HG03066 (cell line): ENCODE data around the gene CDA.

Source experiments
- ATAC-seq: cut with Tn5 transposase; IDR thresholded peaks from one replicate; pipeline ENCODE4 v1.9.1; 2021; ENCODE audit warnings: low read depth; ENCODE audit not compliant: unreplicated experiment

The CDA gene

DNA sequence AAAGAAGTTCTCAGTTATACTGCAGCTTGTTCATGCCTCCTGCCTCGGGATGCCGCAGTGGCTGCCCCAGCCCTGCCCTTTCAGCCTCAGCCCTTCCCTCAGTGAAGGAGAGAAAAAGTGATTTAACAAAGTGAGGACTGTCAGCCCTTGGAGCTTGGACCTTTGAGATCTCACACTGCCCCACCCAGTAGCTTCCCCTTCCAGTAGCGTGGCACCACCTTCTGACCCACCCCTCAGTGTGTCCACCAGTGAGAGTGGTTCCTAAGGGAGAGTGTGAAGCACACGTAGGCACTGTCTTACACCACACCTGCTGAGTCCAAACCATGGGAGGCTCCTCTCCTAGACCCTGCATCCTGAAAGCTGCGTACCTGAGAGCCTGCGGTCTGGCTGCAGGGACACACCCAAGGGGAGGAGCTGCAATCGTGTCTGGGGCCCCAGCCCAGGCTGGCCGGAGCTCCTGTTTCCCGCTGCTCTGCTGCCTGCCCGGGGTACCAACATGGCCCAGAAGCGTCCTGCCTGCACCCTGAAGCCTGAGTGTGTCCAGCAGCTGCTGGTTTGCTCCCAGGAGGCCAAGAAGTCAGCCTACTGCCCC lies at the start of gene CDA:
Gene CDA, plus strand, starts transcription at position 464 of the 592 bp plus-strand sequence. Its CDS starts 33 bp downstream, at position 497.
- no peak for ATAC-seq

DNA sequence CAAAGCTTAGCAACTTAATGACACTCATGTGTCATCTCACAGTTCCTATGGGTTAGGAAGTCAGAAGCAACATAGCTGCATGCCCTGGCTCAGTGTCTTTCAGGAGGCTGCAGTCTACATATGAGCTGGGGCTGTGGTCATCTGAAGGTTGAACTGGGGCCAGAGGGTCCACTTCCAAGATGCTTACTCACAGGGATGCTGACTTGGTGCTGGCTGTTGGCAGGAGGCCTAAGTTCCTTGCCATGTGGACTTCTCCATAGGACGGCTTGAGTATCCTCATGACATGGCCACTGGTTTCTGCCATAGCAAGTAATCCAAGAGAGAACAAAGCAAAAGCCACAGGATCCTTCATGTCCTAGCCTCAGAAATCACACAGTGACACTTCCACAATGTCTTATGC lies 48.6 kb upstream of the CDA start:
- no peak for ATAC-seq

DNA sequence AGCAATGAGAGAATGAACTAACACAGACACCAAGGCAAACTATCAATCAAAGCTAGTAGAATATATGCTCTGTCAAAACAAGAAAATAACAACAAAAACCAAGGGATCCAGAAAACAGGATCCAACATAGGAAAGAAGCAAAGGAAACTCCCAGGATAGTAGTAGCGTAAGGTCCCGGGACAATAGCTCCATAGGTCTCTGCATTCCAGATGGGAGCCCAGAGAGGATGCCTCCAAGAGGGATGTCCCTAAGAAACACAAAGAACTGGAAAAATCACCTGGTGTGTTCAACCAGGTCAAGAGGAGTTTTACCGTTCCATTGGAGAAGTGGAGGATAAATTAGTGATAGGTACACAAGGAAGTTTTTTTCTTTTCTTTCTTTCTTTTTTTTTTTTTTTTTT lies 42.3 kb upstream of the CDA start:
- no peak for ATAC-seq

DNA sequence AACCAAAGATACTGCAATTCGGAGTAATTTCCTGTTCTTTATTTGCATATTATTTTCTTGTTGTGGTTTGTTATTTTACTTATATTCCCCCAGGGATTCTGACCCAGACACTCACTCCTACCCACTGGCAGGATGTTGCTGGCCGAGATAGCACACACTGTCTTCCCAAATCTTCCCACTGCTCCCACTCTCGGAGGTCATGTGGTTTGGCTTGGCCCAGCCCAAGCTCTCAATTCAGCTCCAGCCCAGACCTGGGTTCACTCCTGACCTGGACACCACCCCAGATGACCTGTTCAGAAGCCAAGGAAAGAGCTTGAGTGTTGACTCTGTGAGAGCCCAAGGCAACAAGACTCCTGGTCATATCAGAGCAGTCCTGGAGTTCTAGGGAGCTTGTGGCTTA lies 37.7 kb upstream of the CDA start:
- ATAC-seq: no peak

DNA sequence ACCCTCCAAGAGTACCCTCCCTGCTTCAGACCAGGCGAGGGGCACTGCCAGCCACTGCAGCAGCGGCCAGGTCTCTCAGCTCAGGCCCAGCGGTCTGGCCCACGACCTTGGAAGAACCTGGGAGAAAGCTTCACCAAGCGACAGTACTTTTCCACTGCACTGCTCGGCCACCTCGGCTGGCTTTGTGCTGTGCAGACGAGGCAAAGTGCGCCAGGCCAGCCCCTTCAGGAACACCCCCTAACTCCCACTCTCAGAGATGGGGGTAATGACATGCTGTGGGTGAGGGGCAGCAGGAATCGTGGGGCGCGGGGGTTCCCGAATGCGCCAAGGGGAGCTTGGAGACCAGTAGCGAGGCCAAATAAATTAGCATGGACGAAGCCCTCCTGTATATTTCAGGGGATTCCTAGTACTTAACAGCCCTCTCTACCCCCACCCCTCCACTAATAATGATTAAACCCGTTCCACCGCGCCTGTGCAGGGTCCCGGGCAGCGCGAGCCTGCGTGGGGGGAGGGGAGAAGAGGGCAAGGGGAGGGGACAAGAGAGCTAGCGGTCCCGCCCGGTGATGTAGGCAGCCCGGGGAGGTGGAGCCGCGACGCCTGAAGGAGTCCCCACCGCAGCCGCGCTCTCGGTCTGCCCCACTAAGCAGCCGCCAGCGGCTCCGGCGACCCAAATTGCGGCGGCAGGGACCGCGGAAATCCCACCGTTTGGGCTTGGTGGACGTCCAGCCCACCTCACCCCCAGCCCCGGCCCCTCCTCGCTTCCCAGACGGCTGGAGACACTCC lies 36.8 kb upstream of the CDA start, which contains the start of gene FAM43B:
Gene FAM43B, plus strand, starts transcription at position 629 of the 783 bp plus-strand sequence. CDS start 401 bp downstream, outside the sequence.
- ATAC-seq: no peak

DNA sequence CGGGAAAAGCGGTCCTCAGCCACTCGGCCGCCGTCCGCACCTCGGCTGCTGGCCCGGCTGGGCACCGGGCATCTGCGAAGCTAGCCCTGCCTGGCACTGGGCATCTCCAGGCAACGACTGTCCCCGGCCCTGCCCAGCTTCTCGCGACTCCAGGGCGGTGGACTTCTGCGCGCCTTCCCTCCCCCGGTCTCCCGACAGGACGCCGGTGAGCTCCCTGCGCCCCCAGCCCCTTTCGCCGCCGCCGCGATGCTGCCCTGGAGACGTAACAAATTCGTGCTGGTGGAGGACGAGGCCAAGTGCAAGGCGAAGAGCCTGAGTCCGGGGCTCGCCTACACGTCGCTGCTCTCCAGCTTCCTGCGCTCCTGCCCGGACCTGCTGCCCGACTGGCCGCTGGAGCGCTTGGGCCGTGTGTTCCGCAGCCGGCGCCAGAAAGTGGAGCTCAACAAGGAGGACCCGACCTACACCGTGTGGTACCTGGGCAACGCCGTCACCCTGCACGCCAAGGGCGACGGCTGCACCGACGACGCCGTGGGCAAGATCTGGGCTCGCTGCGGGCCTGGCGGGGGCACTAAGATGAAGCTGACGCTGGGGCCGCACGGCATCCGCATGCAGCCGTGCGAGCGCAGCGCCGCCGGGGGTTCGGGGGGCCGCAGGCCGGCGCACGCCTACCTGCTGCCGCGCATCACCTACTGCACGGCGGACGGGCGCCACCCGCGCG lies 36.0 kb upstream of the CDA start:
- ATAC-seq: no peak

DNA sequence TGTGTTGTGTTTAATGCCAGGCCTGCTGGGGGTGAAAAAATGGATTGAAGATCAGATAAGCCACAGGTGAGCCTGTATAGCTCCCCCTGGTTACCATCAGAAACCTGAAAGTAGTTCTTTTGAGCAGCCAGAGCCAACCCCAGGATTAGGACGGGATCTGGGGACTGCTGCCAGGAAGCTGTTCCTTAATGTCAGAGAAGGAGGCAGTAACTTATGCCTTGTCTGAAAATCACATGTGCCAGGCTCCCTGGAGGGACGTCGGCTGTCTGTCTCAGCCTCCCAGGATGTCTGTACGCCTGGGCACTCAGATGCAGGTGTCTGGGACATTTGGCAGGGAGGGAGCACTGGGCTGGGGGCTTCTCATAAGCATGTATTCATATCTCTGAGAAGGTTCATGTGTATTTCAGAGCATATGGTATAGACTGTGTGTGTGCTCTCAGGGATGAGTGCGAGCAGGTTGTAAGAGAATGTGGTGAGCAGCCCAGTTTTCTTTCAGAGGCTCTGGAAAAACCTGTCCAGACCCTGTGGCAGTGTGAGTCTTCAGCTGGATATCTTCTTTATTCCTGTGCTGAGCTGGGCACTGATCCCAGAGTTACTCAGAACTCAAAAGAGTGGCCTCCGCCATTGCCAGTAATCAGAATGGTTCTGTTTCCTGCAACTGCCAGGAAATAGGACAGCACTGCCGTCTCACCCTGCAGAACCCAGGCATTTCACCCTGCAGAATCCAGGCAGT lies 33.7 kb upstream of the CDA start:
- no peak for ATAC-seq

DNA sequence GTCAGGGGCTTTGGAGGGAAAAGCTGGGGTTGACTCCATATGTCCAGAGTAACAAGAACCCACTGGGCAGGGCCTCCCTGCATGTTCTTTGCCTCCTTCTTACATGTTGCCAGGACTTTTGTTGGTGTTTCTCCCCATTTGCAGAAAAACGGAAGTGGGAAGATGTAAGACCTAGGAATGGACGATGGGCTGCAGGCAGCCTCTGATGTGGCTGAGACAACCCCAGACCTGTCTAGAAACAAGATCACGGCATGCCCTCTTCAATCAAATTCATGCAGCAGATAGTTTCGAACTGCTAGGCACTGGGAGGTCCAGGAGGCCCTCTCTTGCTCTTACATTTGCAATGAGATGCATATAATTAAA lies 33.2 kb upstream of the CDA start:
- ATAC-seq: no peak

DNA sequence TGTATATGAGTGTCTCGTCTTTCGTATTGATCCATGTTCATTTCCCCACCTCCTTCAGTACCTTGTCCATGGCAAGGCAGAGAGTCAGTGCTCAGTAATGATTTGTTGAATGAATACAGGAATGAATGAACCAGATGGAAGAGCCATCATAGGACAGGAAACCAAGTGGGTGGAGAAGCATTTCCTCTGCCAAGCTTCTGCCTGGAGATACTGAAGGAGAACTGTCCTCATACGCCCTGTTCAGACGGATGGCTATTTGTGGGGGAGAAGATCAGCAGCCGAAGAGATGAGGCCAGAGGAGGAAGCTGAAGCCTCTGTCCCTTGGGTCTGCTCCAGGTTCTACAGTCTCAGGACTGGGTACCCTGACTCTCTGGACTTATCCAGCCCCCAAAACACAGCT lies 30.7 kb upstream of the CDA start:
- ATAC-seq: no peak

DNA sequence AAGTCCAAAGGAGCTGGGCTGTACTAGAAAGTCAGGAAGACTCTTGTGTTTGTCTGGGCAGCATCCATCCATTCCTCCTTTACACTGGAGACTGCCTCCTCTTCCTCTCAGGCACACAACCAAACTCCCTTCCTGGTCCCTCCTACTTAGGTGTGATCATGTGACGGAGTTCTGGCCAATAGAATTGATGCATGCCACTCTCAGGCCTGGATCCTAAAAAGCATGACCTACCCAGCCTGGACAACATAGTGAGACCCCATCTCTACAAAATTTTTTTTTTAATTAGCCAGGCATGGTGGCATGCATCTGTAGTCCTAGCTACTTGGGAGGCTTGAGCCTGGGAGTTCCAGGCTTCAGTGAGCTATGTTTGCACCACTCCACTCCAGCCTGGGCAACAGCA lies 27.9 kb upstream of the CDA start:
- no peak for ATAC-seq

DNA sequence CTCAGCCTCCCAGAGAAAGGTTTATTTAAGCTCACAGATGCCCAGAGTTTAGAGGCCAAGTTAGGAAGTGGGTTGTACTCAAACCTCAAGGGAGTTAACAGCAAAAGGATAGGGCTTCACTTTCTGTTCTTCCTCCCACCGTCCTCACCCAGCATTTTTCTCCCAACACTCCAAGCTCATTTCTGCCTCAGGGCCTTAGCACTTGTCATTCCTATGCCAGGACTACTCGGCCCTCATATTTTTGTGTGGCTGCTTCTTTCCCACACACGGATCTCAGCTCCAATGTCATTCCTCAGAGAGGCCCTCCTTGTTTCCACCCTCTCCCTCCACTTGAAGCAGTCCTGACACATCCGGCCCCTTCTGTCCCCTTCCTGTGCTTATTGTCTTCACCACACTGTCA lies 23.7 kb upstream of the CDA start:
- ATAC-seq: no peak

DNA sequence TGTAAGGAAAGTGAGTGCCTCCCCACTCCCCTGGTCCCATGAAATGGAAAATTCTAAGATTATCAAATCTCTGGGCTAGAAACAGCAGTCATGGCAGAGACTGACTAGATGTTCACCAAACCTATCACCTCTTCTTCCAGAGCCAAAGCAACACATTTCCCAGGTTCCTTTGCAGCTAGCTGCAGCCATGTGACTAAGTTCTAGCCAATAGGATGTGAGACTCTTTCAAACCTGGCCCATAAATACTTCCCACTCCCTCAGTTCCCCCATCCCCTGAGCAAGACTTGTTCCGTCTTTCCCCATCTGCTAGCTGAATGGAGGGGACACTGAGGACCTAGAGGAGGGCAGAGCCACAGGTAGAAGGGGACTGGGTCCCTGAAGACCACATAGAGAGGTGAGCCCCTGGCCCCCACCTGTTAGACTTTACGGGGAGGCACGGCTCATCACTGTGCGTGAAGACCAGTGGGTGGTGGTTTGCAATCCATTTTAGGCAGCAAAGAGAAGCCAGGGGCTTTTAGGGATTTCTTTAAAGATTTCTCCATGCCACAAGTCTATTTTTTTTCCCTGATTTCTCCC lies 19.3 kb upstream of the CDA start:
- ATAC-seq: no peak

DNA sequence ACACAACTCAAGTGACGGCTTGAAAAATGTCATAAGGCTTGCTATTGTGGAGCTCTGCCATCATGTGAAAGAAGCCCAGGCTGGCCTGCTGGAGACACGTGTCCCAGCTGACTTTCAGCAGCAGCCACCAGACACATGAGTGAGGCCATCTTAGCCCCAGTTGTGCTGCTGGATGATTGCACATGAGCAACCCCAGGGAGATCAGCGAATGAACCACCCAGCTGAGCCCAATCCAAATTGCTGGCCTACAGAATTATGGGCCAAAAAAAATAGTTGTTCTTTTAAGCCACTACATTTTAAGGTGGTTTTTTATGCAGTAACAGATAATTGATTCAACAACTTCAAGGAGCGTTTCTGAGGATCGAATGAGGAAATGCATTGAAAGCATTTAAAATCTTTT lies 17.5 kb upstream of the CDA start:
- ATAC-seq: no peak

DNA sequence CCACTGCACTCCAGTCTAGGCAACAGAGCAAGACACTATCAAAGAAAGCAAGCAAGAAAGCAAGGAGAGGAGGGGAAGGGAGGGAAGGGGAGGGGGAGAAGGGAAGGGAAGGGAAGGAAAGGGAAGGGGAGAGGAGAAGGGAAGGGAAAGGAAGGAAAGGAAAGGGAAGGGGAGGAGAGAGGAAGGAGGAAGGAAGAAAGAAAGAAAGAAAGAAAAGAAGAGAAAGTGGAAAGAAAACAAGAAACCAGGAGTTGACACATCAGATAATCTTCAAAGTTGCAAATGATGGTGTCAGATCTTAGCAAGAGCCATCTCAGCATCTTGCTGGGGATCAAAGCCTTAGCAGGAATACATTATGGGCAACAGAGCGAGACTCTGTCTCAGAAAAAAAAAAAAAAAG lies 14.9 kb upstream of the CDA start:
- ATAC-seq: no peak

DNA sequence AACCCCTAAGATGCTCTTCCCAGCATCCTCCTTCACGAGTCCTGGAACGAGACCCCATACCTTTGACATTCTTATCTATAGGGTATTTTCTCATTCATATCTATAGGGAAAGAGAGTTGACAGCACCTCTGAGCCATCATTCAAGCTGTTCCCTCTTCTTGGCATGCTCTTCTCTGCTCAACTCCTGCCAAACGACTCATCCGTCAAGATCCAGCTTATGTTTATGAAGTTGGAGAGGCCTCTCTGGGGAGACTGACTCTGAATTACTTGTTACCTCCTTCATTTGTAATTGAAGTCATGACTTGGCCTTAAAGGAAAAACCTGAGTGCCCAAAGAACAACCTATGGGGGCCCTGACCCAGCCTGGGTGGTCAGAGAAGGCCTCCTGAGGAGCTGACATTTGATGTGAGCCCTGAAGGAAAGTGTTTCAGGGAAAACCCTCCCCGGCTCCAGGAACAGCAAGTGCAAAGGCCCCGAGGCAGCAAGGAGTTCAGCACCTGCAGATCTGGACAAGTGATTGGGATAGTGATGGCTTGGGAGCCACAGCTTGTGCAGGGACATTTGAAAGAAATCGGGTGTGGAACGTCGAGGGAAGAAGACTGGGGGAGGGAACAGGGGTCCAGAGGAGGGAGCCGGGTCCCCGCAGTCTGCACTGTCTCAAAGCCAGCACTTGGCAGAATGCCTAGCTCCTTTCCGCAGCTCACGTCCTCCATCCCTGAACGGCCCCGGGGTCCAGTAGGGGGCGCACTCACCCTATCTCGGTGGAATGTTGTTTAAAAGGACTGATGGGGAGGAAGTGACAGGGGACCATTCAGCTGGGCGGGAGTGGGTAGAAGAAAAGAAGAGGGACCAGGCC lies 14.0 kb upstream of the CDA start:
- ATAC-seq: no peak

DNA sequence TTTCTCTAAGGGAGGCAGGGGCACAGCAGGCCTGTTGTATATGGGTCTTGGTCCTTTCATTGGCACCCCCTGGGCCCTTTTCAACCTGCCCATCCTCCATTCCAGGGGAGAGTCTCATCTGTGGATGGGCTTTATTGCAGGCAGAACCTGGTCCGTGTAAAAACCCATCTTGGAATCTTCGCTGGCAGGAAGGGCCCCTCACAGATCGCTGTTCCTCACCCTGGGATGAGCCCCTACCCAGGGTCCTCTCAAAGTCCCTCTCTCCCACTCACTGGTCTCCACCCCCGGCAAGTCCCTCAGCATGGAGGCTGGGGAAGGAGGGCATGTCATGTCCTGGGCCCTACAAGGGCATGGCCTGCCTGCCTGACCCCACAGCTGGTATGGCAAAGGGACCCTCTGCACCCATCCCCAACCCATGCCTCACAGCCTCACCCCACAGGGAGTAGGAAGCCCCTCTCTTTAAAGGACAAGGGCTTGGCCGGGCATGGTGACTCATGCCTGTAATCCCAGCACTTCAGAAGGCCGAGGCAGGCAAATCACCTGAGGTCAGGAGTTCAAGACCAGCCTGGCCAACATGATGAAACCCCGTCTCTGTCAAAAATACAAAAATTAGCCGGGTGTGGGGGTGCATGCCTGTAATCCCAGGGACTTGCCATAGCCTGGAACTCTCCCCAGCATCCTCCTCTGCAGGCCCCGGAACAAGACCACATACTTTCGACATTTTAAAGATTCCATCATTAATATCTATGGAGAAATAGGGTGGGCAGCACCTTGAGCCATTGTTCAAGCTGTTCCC lies 13.2 kb upstream of the CDA start:
- no peak for ATAC-seq

DNA sequence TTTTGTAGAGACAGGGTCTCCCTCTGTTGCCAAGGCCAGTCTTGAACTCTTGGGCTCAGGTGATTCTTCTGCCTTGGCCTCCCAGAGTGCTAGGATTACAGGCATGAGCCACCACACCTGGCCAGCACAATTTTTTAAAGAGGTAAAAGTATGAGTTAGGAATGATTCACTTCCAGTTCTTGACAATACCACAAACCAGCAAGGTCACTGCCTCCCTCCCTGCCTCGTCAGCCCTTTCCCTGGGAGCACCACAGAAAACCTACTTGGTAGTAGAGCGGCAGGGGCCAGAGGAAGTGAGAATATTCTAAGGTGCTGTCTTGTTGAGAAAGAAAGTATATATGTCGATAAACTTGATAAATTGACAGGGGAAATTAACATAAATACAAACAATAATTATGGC lies 10.8 kb upstream of the CDA start:
- ATAC-seq: no peak

DNA sequence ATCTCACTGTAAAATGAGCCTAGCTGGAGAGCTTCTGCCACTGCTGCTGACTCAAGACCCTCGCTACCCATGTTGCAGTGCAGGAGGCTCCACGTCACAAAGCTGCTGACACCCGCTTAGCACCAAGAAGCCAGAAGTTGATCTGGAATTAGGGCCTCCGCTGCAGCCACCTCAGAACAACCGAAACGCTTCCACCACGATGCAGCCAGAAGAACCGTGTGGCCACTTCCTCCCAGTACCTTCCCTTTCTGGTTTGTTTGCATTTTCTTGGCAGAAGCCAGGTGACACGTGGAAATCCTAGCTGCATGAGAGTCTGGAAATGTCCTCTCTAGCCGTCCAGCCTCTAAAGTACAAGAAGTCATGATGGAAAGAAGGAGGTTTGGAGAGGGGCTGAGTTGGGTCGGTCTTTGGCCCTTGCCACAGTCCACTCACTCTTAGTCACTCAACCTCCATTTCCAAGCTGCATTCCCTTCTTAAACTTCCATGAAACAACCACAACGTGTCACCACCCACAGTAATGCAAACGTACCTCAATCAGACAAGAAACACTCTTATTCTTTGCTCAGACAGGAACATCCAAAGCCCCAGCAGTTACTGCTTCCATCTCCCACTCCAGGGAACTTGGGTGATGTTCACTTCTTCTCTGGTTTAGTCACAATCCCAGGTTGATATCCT lies 10.0 kb upstream of the CDA start:
- no peak for ATAC-seq

DNA sequence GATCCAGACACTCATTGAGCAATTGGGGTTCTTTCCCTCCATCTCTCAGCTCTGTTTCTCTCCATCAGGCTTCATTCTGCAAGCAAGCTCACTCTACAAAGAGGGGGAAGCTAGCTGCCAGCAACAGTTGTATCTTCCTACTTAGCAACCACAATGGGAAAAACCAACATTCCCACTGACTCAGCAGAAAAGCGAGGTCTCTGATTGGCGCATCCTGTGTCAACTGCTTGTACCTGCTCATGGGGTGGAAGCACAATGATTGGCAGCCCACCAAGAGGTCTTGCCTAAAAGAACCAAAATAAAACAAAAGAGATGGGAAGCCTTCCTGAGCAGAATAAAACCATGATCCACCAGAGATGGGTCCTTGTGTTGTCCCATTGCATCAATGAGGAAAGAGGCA lies 4.0 kb upstream of the CDA start:
- ATAC-seq: no peak
